IMR-90 (cell line): ENCODE measurements around the gene RTN4IP1. TPM values are rescaled to one million over a fixed set of nuclear protein-coding genes. Genes with fewer than 3 reads are reported as not detected.
"Not testable (repeated sequence)": the region's sequence is repeated elsewhere in the genome, so short reads cannot be mapped to it uniquely, and the experiment has no call there.

Experiments used
- ATAC-seq: fragments of 200-7000 bp; cut with Tn5 transposase; 2 replicates; pipeline ENCODE4 v1.9.1; 2020; ENCODE audit warnings: low read depth, mild to moderate bottlenecking, moderate library complexity
- BruUV-seq: library from RNA; stranded (reverse); fragments of 400-500 nt; replicated peaks from 2 replicates; lab custom pipeline; 2021; lab: Mats Ljungman, UMichigan
- CTCF ChIA-PET: fragments of 300-600 bp; formaldehyde crosslinking; extraction: SDS; loops from one replicate; lab custom pipeline; 2021; ENCODE audit warnings: antibody characterized with exemption; lab: Yijun Ruan, JAX
- POLR2A ChIA-PET: fragments of 300-600 bp; sonication (Branson Sonifier 250); formaldehyde crosslinking; loops from one replicate; lab custom pipeline; 2022; ENCODE audit warnings: antibody characterized with exemption; ENCODE audit not compliant: unreplicated experiment; lab: Charles Lee
- DNase-seq: peaks from one replicate; pipeline ENCODE4 v3.0.0; 2013
- H2AFZ ChIP-seq: replicated peaks from 2 replicates; pipeline ENCODE3; 2013; ENCODE audit warnings: low read length, mild to moderate bottlenecking; ENCODE audit not compliant: poor library complexity
- H2AK5ac ChIP-seq: 2 replicates; pipeline ENCODE4 v1.6.1; 2013; ENCODE audit warnings: low read depth, low read length, inconsistent platforms
- H2AK9ac ChIP-seq: replicated peaks from 2 replicates; pipeline ENCODE3; 2013; ENCODE audit warnings: mild to moderate bottlenecking, low read depth, low read length, moderate library complexity; ENCODE audit not compliant: poor library complexity
- H2BK120ac ChIP-seq: 2 replicates; pipeline ENCODE4 v1.6.1; 2013; ENCODE audit warnings: low read depth, low read length, inconsistent platforms
- H2BK15ac ChIP-seq: 3 replicates; pipeline ENCODE4 v1.6.1; 2013; ENCODE audit warnings: low read depth, low read length, inconsistent platforms
- H2BK20ac ChIP-seq: 2 replicates; pipeline ENCODE4 v1.6.1; 2013; ENCODE audit warnings: low read depth, mild to moderate bottlenecking, inconsistent platforms, low read length, moderate library complexity
- H2BK5ac ChIP-seq: 2 replicates; pipeline ENCODE4 v1.6.1; 2013; ENCODE audit warnings: mild to moderate bottlenecking, low read depth, low read length, inconsistent platforms; ENCODE audit not compliant: poor library complexity, severe bottlenecking
- H3K14ac ChIP-seq: replicated peaks from 2 replicates; pipeline ENCODE4 v1.6.1; 2013; ENCODE audit warnings: low read depth, low read length, inconsistent platforms
- H3K18ac ChIP-seq: 2 replicates; pipeline ENCODE4 v1.6.1; 2013; ENCODE audit warnings: low read depth, low read length, control low read depth
- H3K23ac ChIP-seq: 2 replicates; pipeline ENCODE4 v1.6.1; 2013; ENCODE audit warnings: low read depth, low read length, inconsistent platforms
- H3K27ac ChIP-seq: 2 replicates; pipeline ENCODE4 v1.5.1; 2013; ENCODE audit warnings: mild to moderate bottlenecking, control low read depth, low read length; ENCODE audit not compliant: insufficient read depth
- H3K27me3 ChIP-seq: 2 replicates; pipeline ENCODE4 v1.6.1; 2013; ENCODE audit warnings: low read length; ENCODE audit not compliant: control insufficient read depth, insufficient read depth
- H3K36me3 ChIP-seq: 2 replicates; pipeline ENCODE4 v1.6.1; 2013; ENCODE audit warnings: low read length, mixed read lengths; ENCODE audit not compliant: control insufficient read depth, insufficient read depth
- H3K4ac ChIP-seq: 2 replicates; pipeline ENCODE4 v1.6.1; 2013; ENCODE audit warnings: low read depth, low read length, inconsistent platforms
- H3K4me1 ChIP-seq: 2 replicates; pipeline ENCODE4 v1.6.1; 2013; ENCODE audit warnings: low read length, mixed read lengths; ENCODE audit not compliant: control insufficient read depth, insufficient read depth
- H3K4me2 ChIP-seq: 2 replicates; pipeline ENCODE4 v1.6.1; 2013; ENCODE audit warnings: low read depth, mild to moderate bottlenecking, control low read depth, low read length, moderate library complexity
- H3K4me3 ChIP-seq: 2 replicates; pipeline ENCODE4 v1.5.1; 2013; ENCODE audit warnings: low read depth, mild to moderate bottlenecking, control low read depth, low read length, moderate library complexity; ENCODE audit not compliant: insufficient read depth
- H3K56ac ChIP-seq: 2 replicates; pipeline ENCODE4 v1.6.1; 2013; ENCODE audit warnings: low read length, inconsistent platforms; ENCODE audit not compliant: insufficient read depth; ENCODE audit errors: extremely low read depth
- H3K79me1 ChIP-seq, 2 experiments: 2 replicates each; pipeline ENCODE4 v1.6.1; 2013; ENCODE audit warnings: low read length in 2 of 2, inconsistent platforms in 1 of 2, low read depth in 1 of 2
- H3K9ac ChIP-seq: 2 replicates; pipeline ENCODE4 v1.6.1; 2013; ENCODE audit warnings: low read depth, low read length, control low read depth
- H3K9me1 ChIP-seq: 2 replicates; pipeline ENCODE4 v1.6.1; 2013; ENCODE audit warnings: low read length, inconsistent platforms; ENCODE audit not compliant: insufficient read depth
- H3K9me3 ChIP-seq: 2 replicates; pipeline ENCODE4 v1.6.1; 2013; ENCODE audit warnings: low read length; ENCODE audit not compliant: control insufficient read depth, insufficient read depth
- H4K20me1 ChIP-seq: 2 replicates; pipeline ENCODE4 v1.6.1; 2013; ENCODE audit warnings: low read length, inconsistent platforms; ENCODE audit not compliant: insufficient read depth
- H4K5ac ChIP-seq: 2 replicates; pipeline ENCODE4 v1.6.1; 2013; ENCODE audit warnings: mild to moderate bottlenecking, low read depth, low read length, control low read depth
- H4K8ac ChIP-seq, 2 experiments: 2 replicates each; pipeline ENCODE4 v1.6.1; 2013; ENCODE audit warnings: low read depth in 2 of 2, low read length in 2 of 2, control low read depth in 1 of 2, inconsistent platforms in 1 of 2
- H4K91ac ChIP-seq: 2 replicates; pipeline ENCODE4 v1.6.1; 2013; ENCODE audit warnings: low read depth, low read length, inconsistent platforms; ENCODE audit not compliant: insufficient read depth
- CEBPB ChIP-seq: IDR thresholded peaks from 2 replicates; pipeline ENCODE4 v1.6.1; 2012; ENCODE audit warnings: low read depth, low read length, improper control_type of control experiment
- CHD1 ChIP-seq: IDR thresholded peaks from 2 replicates; pipeline ENCODE4 v1.6.1; 2012; ENCODE audit warnings: low read depth, low read length, improper control_type of control experiment
- RAD21 ChIP-seq: IDR thresholded peaks from 2 replicates; pipeline ENCODE4 v1.6.1; 2012; ENCODE audit warnings: low read length, improper control_type of control experiment
- USF2 ChIP-seq: fragments of 150-350 bp; IDR thresholded peaks from 2 replicates; pipeline ENCODE4 v1.6.1; 2017; ENCODE audit warnings: mild to moderate bottlenecking, antibody characterized with exemption, low read length, low read depth
- WGBS, 2 experiments: methylation state at CpG; one replicate each; pipeline versions ENCODE4 v1.1.5 to v1.1.7; 2013; ENCODE audit warnings: missing lambda C conversion rate in 2 of 2; ENCODE audit not compliant: insufficient read length in 1 of 2; ENCODE audit errors: extremely low coverage in 2 of 2; 5-methylcytosine and 5-hydroxymethylcytosine counted together
- dilution Hi-C: fragments of 300-500 bp; cut with HindIII; formaldehyde crosslinking; loops from one replicate; pipeline ENCODE4 v1.14.3; 2018; ENCODE audit warnings: low sequenced_read_pairs; ENCODE audit not compliant: unreplicated experiment
- in situ Hi-C: fragments of 300-500 bp; cut with MboI; formaldehyde crosslinking; loops from 3 replicates; pipeline ENCODE4 v1.14.3; 2019; ENCODE audit warnings: low sequenced_read_pairs, inconsistent platforms, mixed read lengths
- intact Hi-C: fragments of 100-400 bp; cut with micrococcal nuclease; formaldehyde crosslinking; loops from 2 replicates; pipeline ENCODE4 v1.10.0; 2022
- polyA plus RNA-seq, 3 experiments: library from polyadenylated mRNA; depleted of rRNA; stranded (reverse); fragments of >200 nt; gene quantifications; 2 replicates each; pipeline ENCODE4 v1.2.3, GENCODE V29; 2012; ENCODE audit warnings: low replicate concordance in 1 of 3
- total RNA-seq: library from RNA; depleted of rRNA; stranded (reverse); fragments of >200 nt; gene quantifications from 2 replicates; pipeline ENCODE4 v1.2.3, GENCODE V29; 2012

Gene RTN4IP1
- total and polyA plus RNA-seq, 2 of the 4 experiments (the other 2 are of a cell fraction): 5.7 to 9.9 TPM

DNA sequence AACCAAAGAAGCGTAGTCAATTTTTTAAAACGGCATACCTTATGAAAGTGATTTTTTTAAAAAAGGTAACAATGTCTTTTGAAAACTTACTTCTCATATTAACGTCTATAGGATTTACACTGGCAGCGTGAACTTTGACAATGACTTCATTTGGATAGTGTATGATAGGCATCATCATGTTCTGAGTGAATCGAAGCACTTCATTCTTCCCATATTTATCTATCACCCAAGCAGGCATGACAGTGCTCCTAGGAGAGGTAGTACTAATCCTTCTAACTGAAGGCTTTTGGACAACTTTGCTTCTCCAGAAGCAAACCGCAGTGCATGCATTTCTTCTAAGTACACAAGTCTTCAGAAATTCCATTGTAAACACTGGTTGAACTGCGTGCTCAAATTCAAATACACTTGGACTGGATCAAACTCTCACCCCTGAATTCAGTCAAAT is 618 bp downstream of the RTN4IP1 start:
- Histone ChIP-seq H2BK20ac (no peak overlapping the region), H3K56ac (peak overlapping the region; percentile 66), H3K79me1 (peaks cover 8 to 26% of the 10 kb centered on the region in 2 experiments; a peak in 3 of 4 replicates), H3K4ac (0 out of 2 replicates have a peak overlapping the region, but pooled peaks have one; percentile 62), H3K18ac (no peak overlapping the region), H3K36me3 (no peaks in the 10 kb centered on the region), H3K9me3 (no peaks in the 10 kb centered on the region), H4K91ac (0 out of 2 replicates have a peak overlapping the region, but pooled peaks have one; percentile 21), H2BK15ac (no peak overlapping the region), H3K14ac (peak overlapping the region; percentile 48), H2BK120ac (no peak overlapping the region), H4K8ac (peak overlapping the region; percentile 86 to 97; a peak in 3 of 4 replicates), H4K20me1 (no peaks in the 10 kb centered on the region), H2AK9ac (no peak overlapping the region), H2BK5ac (peak overlapping the region; percentile 49), H3K4me2 (peak overlapping the region; percentile 80), H3K23ac (peak overlapping the region; percentile 78), H2AK5ac (no peak overlapping the region), H4K5ac (peak overlapping the region; percentile 40; the same call in 1 of the 2 replicates), H3K4me1 (peaks cover 6% of the 10 kb centered on the region), H3K4me3 (peak overlapping the region; percentile 85), H3K9me1 (no peaks in the 10 kb centered on the region), H3K27ac (no peak overlapping the region), H2AFZ (peak overlapping the region; percentile 91), H3K9ac (peak overlapping the region; percentile 81; the same call in 1 of the 2 replicates), H3K27me3 (no peaks in the 10 kb centered on the region)
- 0% methylated on average over 1 of the region's 7 CpGs; no CpG with 5 or more reads in 1 of the 2 experiments for WGBS, 2 experiments
- peak; percentile 16 for DNase-seq
- no peak for TF ChIP-seq RAD21
- no peak for TF ChIP-seq USF2
- TF ChIP-seq CHD1: no peak
- no peak for TF ChIP-seq CEBPB
- BruUV-seq: no TSS peak
- ChIA-PET POLR2A (no interaction called here), CTCF (interaction anchor here (0.6 to 0.8 kb wide), 2 partner anchors 52 to 351 kb away, joined by 3 to 4 read pairs; no protein-coding TSS in a partner anchor)
- intact Hi-C loops (loop anchor here (5.0 kb wide), 1 partner anchor 36 kb away; no protein-coding TSS in a partner anchor), dilution Hi-C loops (no loop called here), in situ Hi-C loops (no loop called here)
- peak; percentile 52 for ATAC-seq

- H3K9ac ChIP-seq, H4K8ac ChIP-seq, H3K4me3 ChIP-seq, ATAC-seq, H2AK5ac ChIP-seq, H2BK20ac ChIP-seq, H3K18ac ChIP-seq, H4K20me1 ChIP-seq, H3K36me3 ChIP-seq, DNase-seq, H4K5ac ChIP-seq, POLR2A ChIA-PET, H3K9me3 ChIP-seq, H3K4me2 ChIP-seq, in situ Hi-C loops, BruUV-seq, H3K23ac ChIP-seq, H3K4me1 ChIP-seq, H3K27me3 ChIP-seq, H3K4ac ChIP-seq, H2AK9ac ChIP-seq, H2AFZ ChIP-seq, H2BK15ac ChIP-seq, H4K91ac ChIP-seq, H3K9me1 ChIP-seq, H3K14ac ChIP-seq, H3K56ac ChIP-seq, H3K27ac ChIP-seq, H2BK120ac ChIP-seq, H2BK5ac ChIP-seq, dilution Hi-C loops: not testable (repeated sequence)
- CTCF ChIA-PET: interaction anchor here (0.6 to 1.2 kb wide), 3 partner anchors 18 to 352 kb away, joined by 3 to 4 read pairs (median 3); no protein-coding TSS in a partner anchor
- intact Hi-C loops: loop anchor here (5.0 kb wide), 1 partner anchor 35 kb away; no protein-coding TSS in a partner anchor
- peaks cover 8 to 25% of the 10 kb centered on the region in 2 experiments; a peak in 3 of 4 replicates for H3K79me1 ChIP-seq
- WGBS, 2 experiments: 100% methylated on average over 5 of the region's 16 CpGs; no CpG with 5 or more reads in 1 of the 2 experiments
Measured at GRCh38 chr6:106627760-106628159, 1.5 kb downstream of the RTN4IP1 start.
